KG1 (cell line): Measurements from ENCODE around the gene RBSN.

Experiments used
- DNase-seq: peaks from one replicate; lab custom pipeline; 2025; lab: John Stamatoyannopoulos, UW

The RBSN gene

DNA sequence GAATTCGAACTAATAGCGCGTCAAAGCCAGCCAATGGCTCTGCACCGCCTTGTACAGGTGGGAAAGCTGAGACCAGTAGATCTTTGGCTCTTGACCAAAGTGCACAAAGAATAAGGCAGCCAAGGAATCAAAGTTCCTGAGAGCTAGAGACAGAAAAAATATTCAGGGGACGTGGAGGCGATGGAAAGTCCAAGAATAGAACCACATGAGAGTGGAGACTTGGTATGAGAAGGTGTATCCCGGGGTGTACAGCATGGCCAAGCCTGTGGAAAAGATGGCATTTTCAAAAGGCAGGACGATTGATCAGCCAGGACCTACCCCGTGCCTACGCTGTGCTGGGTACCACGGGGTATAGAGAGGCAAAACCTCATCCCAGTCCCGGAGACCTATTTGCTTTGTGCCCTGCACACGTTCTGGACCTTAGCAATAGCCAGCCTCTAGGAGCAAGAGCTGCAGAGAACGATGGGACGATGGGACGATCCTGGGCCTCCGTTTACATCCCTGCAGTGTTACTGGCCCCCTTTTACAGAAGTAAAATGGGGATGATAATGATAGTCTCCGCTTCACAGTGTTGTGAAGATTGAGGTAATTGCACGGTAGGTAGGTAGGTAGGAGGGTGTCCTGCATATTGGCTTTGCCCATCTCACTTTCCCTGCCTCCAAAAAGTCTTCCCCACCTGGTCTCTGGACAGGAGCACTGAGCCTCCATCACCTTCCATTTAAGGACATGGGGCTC is 583 bp upstream of the RBSN start:
- no peak for DNase-seq

DNA sequence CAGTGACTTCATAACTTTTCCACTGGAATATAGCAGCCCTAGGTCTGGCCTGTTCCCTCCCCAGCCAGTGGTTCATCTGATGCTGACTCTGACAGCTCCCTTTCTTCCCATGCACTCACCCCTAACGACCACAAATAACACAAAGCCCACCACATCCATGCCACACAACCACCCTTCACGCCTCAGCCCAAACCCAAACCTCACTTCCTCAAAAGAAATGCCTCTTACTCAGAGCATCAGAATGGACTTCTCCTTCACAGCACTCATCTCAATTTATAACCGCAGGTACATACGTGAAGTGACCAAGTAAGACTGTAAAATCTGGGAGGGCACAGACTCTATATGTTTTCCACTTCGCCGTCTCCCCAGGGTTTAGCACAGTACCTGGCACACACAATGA is 1.1 kb downstream of the RBSN start:
- DNase-seq = peak; percentile 27

DNA sequence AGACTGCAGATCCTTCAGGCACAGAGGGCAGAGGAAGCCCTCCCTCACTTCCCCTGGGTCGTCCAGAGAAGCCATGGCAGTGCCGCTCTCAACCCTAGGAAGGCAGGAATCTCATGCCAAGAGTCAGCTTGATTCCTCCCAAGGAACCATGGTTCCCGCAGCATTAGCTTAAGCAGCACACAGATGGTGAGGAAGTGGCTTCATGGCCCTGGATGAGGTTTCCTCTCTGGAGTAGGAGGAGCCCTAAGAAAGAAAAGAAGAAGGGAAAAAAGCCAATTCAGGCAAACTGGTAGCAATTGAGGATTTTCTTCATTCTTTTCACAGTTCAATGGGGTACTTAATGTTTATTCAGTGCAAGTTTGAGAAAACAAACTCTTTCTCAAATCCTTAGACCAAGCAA is 2.9 kb downstream of the RBSN start:
- DNase-seq = no peak

DNA sequence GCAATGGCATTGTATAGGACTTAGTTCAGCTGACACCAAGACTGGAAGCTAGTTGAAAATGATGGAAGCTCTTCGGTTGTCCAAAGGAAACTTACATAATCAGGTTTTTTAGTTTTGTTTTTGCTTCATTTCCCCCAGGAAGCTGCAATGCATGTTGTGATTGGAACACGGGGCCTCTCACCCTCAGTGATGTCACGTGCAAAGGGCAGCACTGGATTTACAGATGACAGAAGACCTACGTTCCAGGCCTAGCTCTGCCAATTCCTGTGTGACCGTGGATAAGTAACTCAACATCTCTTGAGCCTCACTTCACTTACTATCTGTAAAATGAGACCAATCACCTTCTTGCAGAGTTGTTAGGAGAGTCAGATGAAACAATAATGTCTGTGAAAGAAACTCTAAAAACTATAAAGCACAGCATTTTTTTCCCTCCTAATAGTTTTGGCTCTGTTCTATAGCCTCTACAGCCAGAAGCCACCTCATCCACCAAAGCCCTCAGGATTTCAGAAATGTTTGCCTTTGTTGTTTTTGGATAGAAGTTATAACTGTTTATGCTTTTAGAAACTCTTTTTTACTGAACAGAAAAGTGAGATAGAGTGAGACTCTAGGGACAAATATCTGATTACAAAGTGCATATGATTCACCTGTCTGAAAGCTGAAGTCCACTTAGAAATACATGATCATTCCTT is 4.6 kb downstream of the RBSN start:
- DNase-seq = no peak

DNA sequence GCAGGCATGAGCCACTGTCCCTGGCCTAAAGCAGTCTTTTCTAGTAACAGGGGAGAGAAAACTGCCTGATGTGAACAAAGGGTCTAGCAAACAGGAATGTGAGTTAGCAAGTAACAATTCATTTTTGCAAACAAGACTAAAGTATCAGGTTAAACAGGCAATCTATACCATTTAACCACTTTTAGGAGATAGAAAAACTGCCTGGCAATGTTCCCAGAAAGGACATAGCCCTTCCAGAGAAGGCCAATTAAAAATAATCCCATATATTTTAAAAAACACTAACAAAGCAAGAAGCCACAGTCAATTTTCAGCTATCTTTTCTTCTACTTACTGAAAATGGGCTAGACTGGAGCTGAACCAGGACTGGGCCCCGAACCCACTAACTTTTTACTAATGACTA is 6.3 kb downstream of the RBSN start:
- DNase-seq = no peak

DNA sequence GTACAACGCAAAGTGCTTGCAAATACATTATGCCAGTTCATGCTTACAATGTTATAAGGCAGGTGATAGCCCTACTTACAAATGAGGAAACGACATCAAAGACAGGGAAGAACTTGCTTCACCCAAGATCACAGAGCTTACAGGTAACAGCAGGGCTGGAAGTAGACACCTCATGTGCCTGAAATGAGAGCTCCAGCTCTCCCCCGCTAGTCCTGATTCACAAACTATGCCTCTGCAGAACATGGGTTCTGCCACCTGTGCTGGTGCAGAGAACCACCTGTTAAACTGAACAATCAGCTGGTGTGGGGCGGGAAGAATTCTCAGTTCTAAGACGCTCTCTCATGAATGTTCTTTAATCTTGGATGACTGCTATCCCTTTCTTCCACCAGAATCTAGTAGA is 7.4 kb downstream of the RBSN start:
- no peak for DNase-seq

DNA sequence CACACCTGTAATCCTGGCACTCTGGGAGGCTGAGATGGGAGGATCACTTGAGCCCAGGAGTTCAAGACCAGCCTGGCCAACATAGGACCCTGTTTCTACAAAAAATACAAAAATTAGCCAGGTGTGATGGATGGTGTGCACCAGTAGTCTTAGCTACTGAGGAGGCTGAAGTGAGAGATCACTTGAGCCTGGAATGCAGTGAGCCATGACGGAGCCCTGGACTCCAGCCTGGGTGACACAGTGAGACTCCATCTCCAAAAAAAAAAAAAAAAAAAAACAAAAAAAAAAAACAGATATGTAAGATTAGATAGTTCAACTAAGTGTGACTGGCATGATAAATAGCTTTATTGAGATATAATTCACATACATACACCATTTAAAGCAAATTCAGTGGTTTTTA is 9.7 kb downstream of the RBSN start:
- no peak for DNase-seq

DNA sequence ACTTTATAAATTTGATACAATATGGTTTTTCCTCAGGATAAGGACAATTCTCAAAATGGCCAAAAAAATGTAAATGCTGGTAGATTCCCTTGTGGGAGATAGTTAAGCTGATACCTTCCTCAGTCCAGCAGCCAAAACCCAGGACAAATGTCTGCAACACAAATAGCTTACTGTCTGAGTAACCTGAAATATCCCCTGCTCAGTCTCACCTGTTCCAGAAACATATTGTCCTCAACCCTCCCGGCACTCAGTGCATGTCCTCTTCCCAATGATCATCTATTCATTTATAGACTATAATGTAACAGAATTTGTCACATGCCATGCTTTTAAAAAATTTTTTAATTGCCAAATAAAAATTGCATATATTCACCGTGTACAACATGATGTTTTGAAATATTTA is 12.2 kb downstream of the RBSN start:
- DNase-seq = no peak

DNA sequence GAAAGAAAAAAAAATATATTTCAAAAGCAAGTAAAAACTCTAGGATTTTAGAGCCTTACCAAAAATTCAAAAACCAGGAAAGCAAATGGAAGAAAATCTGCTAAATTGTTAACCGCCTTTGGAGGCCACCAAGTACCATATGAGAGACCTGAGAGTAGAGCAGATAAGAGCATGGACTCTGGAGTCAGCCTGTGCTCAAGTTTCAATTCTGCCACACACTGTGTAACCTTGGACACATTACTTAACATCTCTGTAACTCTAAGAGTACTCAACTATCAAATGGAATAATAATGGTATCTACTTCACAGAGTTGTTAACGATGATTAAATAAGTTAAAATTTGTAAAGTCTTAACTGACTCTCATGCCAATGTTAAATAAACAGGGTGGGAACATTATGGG is 12.7 kb downstream of the RBSN start:
- DNase-seq = no peak

DNA sequence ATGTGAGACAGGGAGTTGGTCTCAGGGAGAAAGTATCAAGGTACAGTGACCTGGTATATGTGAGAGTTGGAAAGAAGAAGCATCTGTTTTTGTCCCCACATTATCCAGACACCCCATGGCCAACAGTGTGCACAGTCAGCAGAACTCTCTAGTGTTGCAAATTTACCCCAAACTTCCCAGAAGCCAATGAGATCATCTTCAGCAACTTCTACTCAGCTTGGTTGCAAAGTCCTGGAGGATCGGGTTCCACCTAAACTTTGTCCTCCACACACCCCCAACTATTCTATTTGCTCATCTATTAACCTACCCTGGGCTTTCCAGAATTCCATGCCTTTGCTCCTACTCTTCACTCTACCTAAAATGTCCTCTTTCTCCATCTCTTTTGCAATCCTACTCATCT is 15.7 kb downstream of the RBSN start:
- no peak for DNase-seq

DNA sequence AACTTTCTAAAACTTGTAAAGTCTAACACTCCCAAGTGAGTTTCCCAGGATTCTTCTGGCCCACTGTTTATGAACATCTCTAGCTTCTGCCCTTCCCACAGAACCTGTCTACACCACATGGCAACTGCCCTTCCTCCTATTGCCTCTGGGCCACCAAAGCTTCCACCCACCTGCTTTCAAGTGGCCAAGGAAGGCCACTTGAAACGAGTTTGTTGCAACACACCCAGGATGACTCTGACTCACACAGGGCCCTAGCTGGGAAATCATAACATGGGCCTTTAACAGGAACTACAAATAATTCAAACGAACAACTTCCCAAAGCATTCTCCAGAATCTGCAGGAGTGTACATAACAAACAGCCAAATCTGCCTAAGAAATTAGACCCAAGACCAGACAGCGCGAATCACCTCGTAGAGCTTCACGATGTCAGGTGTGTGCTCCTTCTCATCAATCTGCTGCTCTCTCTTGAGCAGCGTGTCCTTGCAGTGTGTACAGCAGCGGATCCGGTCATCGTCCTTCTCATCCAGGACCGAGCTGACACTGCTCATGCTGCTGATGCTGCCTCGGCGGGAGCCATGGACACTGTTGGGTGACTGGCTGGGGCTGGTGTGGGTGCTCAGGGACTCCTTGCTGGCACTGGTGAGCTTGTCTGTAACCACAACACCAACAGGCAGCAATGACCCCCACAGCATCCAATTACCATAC is 16.8 kb downstream of the RBSN start:
- DNase-seq = no peak

DNA sequence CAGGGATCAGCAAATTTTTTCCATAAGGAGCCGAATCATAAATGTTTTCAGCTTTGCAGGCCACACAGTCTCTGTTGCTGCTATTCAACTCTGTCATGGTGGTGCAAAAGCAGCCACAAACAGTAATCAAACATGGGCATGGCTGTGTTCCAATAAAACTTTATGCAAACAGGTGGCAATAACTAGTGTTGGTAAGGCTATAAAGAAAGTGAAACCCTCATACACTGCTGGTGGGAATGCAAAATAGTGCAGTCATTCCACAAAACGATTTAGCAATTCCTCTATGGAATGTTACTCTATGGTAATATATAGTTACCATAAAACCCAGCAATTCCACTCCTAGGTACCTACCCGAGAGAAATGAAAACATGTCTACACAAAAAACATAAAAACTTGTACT is 19.9 kb downstream of the RBSN start:
- no peak for DNase-seq

DNA sequence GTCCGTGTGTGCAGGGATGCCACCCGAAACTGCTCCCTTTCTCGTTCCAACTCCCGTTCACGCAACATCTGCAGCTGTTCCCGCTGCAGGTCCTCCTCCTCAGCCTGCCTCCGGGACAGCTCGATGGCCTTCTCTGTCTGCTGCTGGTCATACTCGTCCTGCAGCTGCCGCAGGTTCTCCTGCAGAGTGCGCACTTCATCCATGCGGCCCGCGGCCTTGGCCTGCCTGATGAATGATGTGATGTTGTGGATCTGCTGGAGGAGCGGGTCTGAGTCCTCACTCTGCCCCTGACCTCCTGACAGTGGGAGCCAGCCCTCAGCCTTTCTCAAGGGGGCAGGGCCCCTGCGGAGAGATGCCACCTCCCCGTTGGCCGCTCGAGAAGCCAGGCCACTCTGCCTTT is 24.4 kb downstream of the RBSN start:
- no peak for DNase-seq

DNA sequence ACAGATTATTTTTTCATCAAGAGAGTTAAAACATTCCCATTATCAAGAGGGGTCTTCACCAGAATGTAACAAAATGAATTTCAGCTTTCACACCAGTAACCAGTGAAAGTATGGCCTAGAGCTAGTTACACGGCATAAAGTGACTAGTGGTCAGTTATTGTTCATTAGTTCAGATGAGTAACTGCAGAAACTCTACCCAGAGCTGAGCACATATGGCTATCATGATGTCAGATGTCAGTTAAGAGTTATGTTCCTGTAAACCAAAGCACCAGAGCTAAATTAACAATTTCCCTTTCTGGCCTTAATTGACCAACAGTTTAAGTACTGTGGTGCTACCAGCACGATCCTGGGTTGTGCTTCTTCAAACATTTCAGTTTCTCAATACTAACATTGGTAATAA is 27.2 kb downstream of the RBSN start:
- DNase-seq = no peak

DNA sequence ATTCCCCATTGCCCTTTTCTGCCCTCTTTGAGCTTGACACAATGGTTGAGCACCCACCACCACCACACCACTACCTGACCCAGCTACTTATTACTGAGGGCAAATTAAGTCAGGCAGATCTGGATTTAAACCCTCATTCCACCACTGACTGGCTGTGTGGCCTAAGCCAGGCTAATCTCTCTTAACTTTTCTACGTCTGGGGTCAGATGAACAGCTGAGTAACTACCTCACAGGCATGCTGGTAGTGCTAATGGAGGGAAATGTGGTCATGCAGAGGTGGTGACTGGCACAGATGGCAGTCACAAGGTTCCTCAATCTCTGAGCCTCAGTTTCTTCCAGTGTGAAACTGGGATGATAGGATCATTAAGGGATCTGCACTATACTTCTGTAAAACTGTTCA is 29.5 kb downstream of the RBSN start:
- DNase-seq = no peak

DNA sequence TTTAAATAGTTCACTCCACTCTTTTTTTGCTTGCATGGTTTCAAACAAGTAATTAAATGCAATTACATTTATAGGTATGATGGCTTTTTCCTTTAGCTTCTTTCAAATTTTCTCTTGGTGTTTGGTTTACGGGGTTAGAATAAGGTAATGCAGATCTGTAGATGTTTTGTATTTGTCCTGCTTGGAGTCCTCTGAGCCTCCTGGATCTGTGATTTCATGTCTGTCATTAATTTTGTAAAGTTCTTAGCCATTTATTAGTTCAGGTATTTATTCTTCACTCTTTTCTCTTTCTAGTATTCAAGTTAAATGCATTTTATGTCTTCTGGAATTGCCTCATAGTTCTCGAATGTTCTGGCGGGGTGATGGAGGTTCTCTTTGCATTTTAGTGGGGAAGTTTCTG is 32.5 kb downstream of the RBSN start:
- DNase-seq = no peak

DNA sequence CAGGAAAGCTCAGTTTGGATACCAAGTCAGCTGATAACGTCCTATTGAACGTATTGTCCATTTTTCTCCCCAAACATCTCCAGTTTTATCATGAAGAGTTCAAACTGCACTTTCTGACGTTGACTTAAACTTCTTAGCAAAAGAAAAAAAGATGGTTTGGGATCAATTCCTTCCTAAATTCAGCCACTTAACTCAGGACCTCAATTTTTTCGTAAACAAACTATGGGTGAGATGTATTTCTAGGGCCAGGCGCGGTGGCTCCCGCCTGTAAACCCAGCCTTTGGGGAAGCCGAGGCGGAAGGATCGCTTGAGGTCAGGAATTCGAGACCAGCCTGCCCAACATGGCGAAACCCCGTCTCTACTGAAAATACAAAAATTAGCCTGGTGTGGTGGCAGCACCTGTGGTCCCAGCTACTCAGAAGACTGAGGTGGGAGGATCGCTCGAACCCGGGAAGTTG is 33.4 kb downstream of the RBSN start:
- no peak for DNase-seq

DNA sequence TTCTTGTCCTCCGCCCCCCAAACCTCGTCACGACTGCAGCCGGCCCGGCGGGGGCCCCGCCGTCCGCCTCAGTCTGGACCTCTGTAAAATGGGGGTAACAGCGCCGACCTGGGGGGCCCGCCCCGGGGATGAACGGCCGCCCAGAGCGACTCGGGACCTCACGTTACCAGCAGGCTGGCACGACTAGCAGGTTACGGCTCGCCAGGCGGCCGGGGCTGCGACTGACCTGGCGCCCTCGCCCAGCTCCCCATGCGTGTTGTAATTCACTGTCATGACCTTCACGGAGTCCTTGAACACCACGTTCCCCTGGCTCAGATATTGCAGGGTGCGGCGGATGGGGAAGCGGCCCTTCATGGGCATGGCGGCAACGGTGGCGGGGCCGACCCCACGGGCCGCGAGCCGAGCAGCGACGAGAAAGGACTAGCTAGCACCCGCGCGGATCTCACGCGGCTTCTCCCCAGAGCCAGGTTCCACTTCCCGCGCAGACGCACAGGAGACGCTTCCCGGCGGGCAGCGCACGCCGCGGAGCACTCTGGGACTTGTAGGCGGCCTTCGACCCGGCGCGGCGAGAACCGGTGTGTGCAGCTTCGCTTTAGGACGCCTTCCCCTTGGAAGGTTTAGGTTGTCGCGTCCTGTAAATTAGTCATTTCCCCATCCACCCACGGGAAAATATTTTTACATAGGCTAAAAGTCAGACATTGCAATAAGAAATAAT is 34.0 kb downstream of the RBSN start, which contains the start of gene MRPS25:
MRPS25 (minus strand) TSS at position 481 of the 715 bp plus-strand sequence; CDS start at position 360, 121 bp downstream.
- DNase-seq = peak; percentile 53

DNA sequence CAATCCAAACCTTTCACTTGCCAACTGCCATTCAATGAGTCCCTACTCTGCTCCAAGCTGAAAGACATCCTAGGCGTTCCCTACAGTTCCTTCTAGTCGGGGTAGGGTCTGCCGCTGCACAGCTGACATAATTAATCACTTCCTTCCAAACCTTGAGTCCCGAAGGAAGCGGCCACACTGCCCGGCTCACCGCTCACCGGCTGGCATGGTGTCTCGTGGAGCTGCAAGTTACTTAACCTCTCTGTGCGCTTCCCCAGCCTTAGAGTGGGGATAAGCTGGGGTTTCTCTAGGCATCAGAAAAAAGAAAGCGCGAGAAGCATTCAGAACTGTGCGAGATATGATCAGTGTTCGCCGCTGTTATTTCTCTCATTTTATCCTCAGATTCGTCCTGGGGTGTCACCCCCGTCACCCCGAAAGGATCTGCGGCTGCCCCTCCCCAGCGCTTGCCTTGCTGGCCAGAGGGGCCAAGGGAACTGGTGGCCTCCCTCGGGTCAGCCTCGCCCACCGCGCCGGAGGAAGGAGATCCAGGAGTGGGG is 34.6 kb downstream of the RBSN start:
- no peak for DNase-seq

DNA sequence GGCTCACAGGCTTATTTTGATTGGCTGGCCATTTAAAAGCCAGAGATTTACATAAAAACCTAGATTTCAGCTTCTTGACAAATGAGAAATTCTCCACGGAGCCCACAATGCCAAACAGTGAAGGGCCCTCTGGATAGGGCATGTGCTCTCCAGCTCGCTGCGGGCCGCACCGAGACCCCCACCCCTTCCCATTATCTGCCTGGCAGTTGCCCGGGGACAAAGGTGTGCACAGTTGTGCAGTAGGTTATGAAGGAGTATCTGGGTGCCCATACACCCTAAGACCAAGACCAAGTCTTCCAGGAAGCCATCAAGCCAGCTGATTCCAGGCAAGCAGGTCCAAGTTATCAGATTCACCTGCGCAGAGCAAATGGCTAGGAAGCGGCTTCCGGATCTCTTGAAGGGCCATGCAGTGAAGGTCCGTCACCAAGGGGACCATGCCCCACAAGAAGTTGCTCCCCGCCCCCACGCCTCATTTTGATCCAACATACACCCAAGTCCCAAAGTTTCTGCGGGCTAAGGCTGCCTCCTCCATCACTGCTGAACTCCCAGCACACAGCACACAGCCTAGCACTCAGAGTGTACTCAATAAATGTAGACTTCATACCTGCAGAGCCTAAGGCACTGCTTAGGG is 35.2 kb downstream of the RBSN start:
- DNase-seq = no peak

DNA sequence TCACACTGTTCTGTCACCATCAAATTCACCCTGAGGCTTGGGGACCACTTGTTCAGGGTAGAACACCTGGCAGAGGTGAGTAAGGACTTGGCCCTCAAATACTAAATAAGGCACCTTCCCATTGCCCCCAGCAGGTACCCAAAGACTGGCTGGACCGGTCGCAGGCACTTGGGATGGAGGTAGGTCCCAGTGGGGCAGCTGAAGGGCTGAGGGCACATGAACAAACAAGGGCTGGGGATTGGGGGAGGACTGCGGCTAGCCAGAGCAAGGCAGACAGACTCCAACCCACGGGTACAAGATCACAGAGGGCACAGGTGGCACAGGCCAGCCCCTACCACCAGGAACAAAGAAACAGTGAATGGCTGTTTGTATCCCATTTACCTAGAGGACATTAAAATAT is 35.7 kb downstream of the RBSN start:
- no peak for DNase-seq

DNA sequence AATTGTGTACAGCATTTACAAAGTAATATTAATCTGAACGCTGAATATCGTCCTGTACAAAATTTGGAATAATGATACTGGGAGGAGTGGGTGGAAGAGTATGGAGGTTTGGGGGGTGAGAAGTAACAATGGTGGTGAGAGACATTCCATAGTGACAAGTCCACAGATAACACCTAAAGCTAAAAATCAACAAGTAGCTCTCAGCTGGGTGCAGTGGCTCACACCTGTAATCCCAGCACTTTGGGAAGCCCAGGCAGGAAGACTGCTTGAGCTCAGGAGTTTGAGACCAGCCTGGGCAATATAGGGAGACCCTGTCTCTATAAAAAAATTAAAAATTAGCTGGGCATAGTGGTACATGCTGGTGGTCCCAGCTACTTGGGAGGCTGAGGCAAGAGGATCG is 38.9 kb downstream of the RBSN start:
- DNase-seq = no peak
